Fibroblast of mammary gland (primary cell): Measurements from ENCODE around the gene SIGLEC14.

Experiments used
- DNase-seq: peaks from one replicate; pipeline ENCODE4 v3.0.0-alpha.2; 2010; ENCODE audit warnings: low read depth
- H3K4me3 ChIP-seq: 2 replicates; pipeline ENCODE4 v1.5.1; 2011; ENCODE audit warnings: low read depth, mild to moderate bottlenecking, low read length, moderate library complexity; ENCODE audit not compliant: control insufficient read depth
- CTCF ChIP-seq: conservative IDR thresholded peaks from 2 replicates; pipeline ENCODE4 v1.5.1; 2011; ENCODE audit warnings: low read depth, low read length, inconsistent platforms; ENCODE audit not compliant: control insufficient read depth, insufficient read depth

SIGLEC14 gene

GRCh38 chr19:51668216-51668615 is 21.6 kb upstream of the SIGLEC14 start:
- DNase-seq: no peak
- no peak overlapping the region for H3K4me3 ChIP-seq
- no peak for TF ChIP-seq CTCF

- peak; percentile 37 for DNase-seq
- TF ChIP-seq CTCF: peak; percentile 46
Measured at GRCh38 chr19:51664997-51665396, 18.4 kb upstream of the SIGLEC14 start.

GRCh38 chr19:51664131-51664530 is 17.5 kb upstream of the SIGLEC14 start:
- no peak for TF ChIP-seq CTCF
- no peak for DNase-seq
- H3K4me3 ChIP-seq: no peak overlapping the region

More at GRCh38 chr19:51664997-51665396, 18.4 kb upstream of the SIGLEC14 start:
- H3K4me3 ChIP-seq: no peak overlapping the region

GRCh38 chr19:51663650-51664049 is 17.0 kb upstream of the SIGLEC14 start:
- no peak for TF ChIP-seq CTCF
- DNase-seq: no peak
- no peak overlapping the region for H3K4me3 ChIP-seq

- TF ChIP-seq CTCF: peak; percentile 79
- no peak overlapping the region for H3K4me3 ChIP-seq
- peak; percentile 79 for DNase-seq
Measured at GRCh38 chr19:51660975-51661600, 14.5 kb upstream of the SIGLEC14 start.

- no peak for TF ChIP-seq CTCF
- no peak for DNase-seq
- no peak overlapping the region for H3K4me3 ChIP-seq
Measured at GRCh38 chr19:51654783-51655182, 8.2 kb upstream of the SIGLEC14 start.

- no peak overlapping the region for H3K4me3 ChIP-seq
- no peak for TF ChIP-seq CTCF
- no peak for DNase-seq
Measured at GRCh38 chr19:51653162-51653561, 6.5 kb upstream of the SIGLEC14 start.
